ENCODE results near the gene NKX3-2. TPM values are rescaled to one million over a fixed set of nuclear protein-coding genes. Genes with fewer than 3 reads are reported as not detected.

Gene NKX3-2
- total RNA-seq, 1 donor from 2014 or later = 5.9 TPM

GRCh38 chr4:13528821-13529127 is 15.5 kb downstream of the NKX3-2 start:
- H3K27me3 ChIP-seq (ENCODE audit: insufficient read depth, low read length) = peaks cover 97% of the 10 kb centered on the region

DNA sequence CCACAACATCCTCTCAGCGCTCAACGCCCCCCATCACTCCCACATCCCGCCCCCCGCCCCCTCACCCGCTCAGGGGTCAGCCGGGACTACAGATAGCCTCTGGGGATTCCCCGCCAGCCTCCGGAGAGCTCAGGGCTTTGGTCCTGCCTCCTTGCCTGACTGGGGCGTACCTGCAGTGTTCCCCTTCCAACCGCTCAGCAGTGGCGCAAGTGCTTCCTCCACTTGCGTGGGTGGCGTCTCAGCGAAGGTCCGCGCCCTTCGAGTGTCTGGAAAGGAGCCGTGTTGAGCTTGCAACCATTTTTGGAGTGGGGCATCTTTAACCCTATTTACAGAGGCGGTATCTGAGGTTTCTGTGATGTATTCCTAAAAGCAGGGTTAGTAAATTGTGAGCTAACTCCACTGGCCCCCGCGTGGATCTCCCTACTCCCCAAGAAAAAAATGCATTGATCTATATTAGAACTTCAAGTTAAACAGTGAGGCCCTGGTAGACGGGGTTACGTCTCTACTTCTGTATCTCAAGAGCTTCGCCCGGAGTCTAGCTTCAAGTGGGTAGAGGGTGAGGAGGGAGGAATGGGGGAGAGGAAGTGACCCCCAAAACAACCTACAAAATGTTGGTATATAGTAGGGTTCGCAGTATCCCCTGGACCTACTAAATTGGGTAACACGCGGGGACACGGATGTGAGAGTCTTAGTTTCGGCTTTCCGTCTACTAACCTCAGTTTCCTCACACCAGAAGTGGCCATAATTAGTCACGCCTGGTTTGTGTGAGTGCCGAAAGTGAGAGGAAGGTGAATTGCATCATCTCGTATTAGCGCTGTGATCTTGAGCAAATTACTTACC is 16.1 kb downstream of the NKX3-2 start:
- peaks cover 96% of the 10 kb centered on the region for H3K27me3 ChIP-seq (ENCODE audit: insufficient read depth, low read length)
- FAIRE-seq = no peak
- peaks cover 7% of the 10 kb centered on the region for H3K4me1 ChIP-seq (ENCODE audit: insufficient read depth, low read length)
- no peak for DNase-seq (ENCODE audit: low read depth)
- no peak overlapping the region for H3K4me2 ChIP-seq (ENCODE audit: low read length)
- no peak overlapping the region for H2AFZ ChIP-seq (ENCODE audit: low read depth, low read length)
- peaks cover 5% of the 10 kb centered on the region for H3K4me1 Mint-ChIP-seq (ENCODE audit: low read depth, unreplicated experiment)
- peaks cover 9% of the 10 kb centered on the region for H3K27me3 Mint-ChIP-seq (ENCODE audit: low read depth, unreplicated experiment)
- no peaks in the 10 kb centered on the region for H3K36me3 Mint-ChIP-seq (ENCODE audit: low read depth, unreplicated experiment)
- H3K9me3 Mint-ChIP-seq (ENCODE audit: unreplicated experiment) = peaks cover 2% of the 10 kb centered on the region
- no peaks in the 10 kb centered on the region for H3K36me3 ChIP-seq (ENCODE audit: insufficient read depth, low read length)
- no peak overlapping the region for H3K4me3 ChIP-seq (ENCODE audit: insufficient read depth, low read depth, low read length)
- no peak overlapping the region for H3K27ac Mint-ChIP-seq (ENCODE audit: unreplicated experiment)
- H3K4me3 Mint-ChIP-seq (ENCODE audit: unreplicated experiment) = no peak overlapping the region
- H3K9ac ChIP-seq (ENCODE audit: low read length) = no peak overlapping the region
- H4K20me1 ChIP-seq (ENCODE audit: insufficient read depth, low read length) = peaks cover 5% of the 10 kb centered on the region
- peaks cover 12% of the 10 kb centered on the region for H3K9me3 ChIP-seq (ENCODE audit: insufficient read depth, low read depth, low read length)
- TF ChIP-seq EZH2 (IDR thresholded peaks at IDR 0.05; ENCODE audit: insufficient read depth, low read length) (peak; percentile 22), CTCF (IDR thresholded peaks at IDR 0.05; ENCODE audit: insufficient read depth, low read depth, low read length) (no peak)
- H3K27ac ChIP-seq (ENCODE audit: low read depth, low read length) = no peak overlapping the region
- no peaks in the 10 kb centered on the region for H3K79me2 ChIP-seq (ENCODE audit: insufficient read depth, low read length)

More at GRCh38 chr4:13528821-13529127, 15.5 kb downstream of the NKX3-2 start:
- no peak overlapping the region for H3K27ac ChIP-seq (ENCODE audit: low read depth, low read length)
- Mint-ChIP-seq H3K9me3 (ENCODE audit: unreplicated experiment) (no peaks in the 10 kb centered on the region), H3K4me1 (ENCODE audit: low read depth, unreplicated experiment) (peaks cover 5% of the 10 kb centered on the region), H3K36me3 (ENCODE audit: low read depth, unreplicated experiment) (no peaks in the 10 kb centered on the region), H3K27ac (ENCODE audit: unreplicated experiment) (no peak overlapping the region), H3K27me3 (ENCODE audit: low read depth, unreplicated experiment) (peaks cover 9% of the 10 kb centered on the region), H3K4me3 (ENCODE audit: unreplicated experiment) (no peak overlapping the region)
- H3K4me3 ChIP-seq (ENCODE audit: insufficient read depth, low read depth, low read length) = no peak overlapping the region
- H4K20me1 ChIP-seq (ENCODE audit: insufficient read depth, low read length) = peaks cover 5% of the 10 kb centered on the region
- no peak overlapping the region for H3K4me2 ChIP-seq (ENCODE audit: low read length)
- H3K9ac ChIP-seq (ENCODE audit: low read length) = no peak overlapping the region
- FAIRE-seq (no peak), DNase-seq (ENCODE audit: low read depth) (no peak)
- H3K36me3 ChIP-seq (ENCODE audit: insufficient read depth, low read length) = no peaks in the 10 kb centered on the region
- peaks cover 10% of the 10 kb centered on the region for H3K9me3 ChIP-seq (ENCODE audit: insufficient read depth, low read depth, low read length)
- no peak for TF ChIP-seq CTCF (IDR thresholded peaks at IDR 0.05; ENCODE audit: insufficient read depth, low read depth, low read length)
- TF ChIP-seq EZH2 (IDR thresholded peaks at IDR 0.05; ENCODE audit: insufficient read depth, low read length) = peak; percentile 18
- no peaks in the 10 kb centered on the region for H3K79me2 ChIP-seq (ENCODE audit: insufficient read depth, low read length)
- H3K4me1 ChIP-seq (ENCODE audit: insufficient read depth, low read length) = peaks cover 7% of the 10 kb centered on the region
- no peak overlapping the region for H2AFZ ChIP-seq (ENCODE audit: low read depth, low read length)
